Fibroblast of villous mesenchyme (primary cell): ENCODE measurements around the gene DIAPH2. TPM values are rescaled to one million over a fixed set of nuclear protein-coding genes. Genes with fewer than 3 reads are reported as not detected.

Experiments used
- DNase-seq: peaks from one replicate; pipeline ENCODE4 v3.0.0-alpha.2; 2010; ENCODE audit warnings: low read depth
- H3K4me3 ChIP-seq: 2 replicates; pipeline ENCODE4 v1.5.1; 2011; ENCODE audit warnings: low read depth, mild to moderate bottlenecking, low read length
- total RNA-seq: library from RNA; depleted of rRNA; stranded (reverse); fragments of >200 nt; gene quantifications from 2 replicates; pipeline ENCODE4 v1.2.3, GENCODE V29; 2012
- TF ChIP-seq, protein P1 (sequence below): IDR thresholded peaks from 2 replicates; pipeline ENCODE4 v1.5.1; 2012; ENCODE audit warnings: low read depth, mild to moderate bottlenecking, low read length; ENCODE audit not compliant: insufficient read depth

The DIAPH2 gene
- total RNA-seq, 1 donor, result 15.5 TPM

DNA sequence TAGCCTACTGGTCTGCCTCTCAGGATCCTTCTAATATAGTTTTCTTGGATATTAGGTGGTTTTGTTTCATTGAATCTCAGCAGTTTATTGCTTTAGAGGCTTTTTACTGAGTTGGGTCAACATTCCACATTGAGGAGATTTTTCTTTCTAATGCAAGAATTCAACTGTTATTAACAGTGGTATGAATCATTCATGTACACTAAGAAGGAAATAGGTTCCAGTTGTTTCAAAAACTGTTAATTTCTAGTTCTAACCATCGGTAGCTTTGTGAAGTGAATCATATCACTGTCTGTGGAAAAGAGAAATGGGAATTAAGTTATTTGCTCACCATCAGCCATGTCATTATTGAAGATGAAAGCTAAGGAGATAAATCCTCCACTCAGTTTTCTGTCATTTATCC, 530.5 kb downstream of the DIAPH2 start:
- DNase-seq, result no peak
- TF ChIP-seq, protein P1, sequence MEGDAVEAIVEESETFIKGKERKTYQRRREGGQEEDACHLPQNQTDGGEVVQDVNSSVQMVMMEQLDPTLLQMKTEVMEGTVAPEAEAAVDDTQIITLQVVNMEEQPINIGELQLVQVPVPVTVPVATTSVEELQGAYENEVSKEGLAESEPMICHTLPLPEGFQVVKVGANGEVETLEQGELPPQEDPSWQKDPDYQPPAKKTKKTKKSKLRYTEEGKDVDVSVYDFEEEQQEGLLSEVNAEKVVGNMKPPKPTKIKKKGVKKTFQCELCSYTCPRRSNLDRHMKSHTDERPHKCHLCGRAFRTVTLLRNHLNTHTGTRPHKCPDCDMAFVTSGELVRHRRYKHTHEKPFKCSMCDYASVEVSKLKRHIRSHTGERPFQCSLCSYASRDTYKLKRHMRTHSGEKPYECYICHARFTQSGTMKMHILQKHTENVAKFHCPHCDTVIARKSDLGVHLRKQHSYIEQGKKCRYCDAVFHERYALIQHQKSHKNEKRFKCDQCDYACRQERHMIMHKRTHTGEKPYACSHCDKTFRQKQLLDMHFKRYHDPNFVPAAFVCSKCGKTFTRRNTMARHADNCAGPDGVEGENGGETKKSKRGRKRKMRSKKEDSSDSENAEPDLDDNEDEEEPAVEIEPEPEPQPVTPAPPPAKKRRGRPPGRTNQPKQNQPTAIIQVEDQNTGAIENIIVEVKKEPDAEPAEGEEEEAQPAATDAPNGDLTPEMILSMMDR, result no peak
- H3K4me3 ChIP-seq, result no peak overlapping the region

DNA sequence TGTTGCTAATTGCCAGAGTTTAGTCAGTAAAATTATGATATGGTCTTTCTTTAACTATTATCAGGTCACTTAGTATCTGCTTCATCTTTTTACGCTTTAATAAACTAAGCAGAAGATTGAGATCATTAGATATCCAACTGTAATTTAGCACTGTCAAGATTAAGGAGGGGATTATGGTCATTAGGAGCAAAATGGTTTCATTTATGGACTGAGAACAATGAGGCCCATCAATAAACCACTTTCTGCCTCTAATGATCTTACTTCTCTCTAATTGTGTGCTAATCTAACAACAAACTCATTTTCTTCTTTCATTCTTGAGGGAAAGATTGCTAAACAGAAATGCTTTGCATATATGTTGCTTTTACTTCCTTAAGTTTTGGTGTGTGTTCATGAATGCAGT, 539.5 kb downstream of the DIAPH2 start:
- no peak overlapping the region for H3K4me3 ChIP-seq
- TF ChIP-seq, protein P1, result no peak
- DNase-seq, result no peak

DNA sequence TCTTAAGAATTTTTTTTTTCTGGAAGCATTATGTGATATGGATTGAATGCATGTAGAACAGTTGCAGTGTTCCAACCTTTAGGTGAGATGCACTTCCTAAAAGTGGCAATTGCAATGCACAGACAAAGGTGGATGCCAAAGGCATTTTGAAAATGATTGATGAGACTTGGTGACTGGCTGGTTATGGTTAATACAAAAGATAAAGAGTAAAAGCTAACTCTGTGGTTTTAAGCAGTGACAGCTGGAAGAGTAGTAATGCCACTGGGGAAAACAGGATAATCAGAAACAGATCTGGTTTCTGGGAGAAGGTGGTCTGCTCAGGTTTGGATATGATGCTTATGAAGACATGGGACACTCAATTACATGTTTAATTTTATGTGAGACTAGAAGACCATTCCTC, 544.7 kb downstream of the DIAPH2 start:
- TF ChIP-seq, protein P1, result no peak
- DNase-seq, result no peak
- no peak overlapping the region for H3K4me3 ChIP-seq

DNA sequence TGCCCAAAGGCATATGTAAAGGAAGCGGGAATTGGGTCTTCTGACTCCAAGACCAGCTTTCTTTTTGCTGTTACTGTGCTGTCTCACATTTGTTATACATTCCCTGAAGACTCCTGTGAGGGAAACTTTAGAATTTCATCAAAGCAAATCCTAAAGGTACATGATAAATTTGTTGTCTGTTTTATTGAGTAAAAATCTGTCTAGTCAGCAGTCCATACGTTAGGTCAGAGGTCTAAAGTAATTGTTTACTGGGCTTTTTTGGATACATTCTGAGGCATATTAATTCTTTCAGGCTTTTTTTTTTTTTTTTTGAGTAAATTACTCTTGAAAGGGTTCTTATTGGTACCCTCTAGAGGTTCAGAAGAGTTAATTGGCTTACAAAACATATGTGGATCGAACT, 546.3 kb downstream of the DIAPH2 start:
- H3K4me3 ChIP-seq, result no peak overlapping the region
- no peak for DNase-seq
- TF ChIP-seq, protein P1, result no peak

DNA sequence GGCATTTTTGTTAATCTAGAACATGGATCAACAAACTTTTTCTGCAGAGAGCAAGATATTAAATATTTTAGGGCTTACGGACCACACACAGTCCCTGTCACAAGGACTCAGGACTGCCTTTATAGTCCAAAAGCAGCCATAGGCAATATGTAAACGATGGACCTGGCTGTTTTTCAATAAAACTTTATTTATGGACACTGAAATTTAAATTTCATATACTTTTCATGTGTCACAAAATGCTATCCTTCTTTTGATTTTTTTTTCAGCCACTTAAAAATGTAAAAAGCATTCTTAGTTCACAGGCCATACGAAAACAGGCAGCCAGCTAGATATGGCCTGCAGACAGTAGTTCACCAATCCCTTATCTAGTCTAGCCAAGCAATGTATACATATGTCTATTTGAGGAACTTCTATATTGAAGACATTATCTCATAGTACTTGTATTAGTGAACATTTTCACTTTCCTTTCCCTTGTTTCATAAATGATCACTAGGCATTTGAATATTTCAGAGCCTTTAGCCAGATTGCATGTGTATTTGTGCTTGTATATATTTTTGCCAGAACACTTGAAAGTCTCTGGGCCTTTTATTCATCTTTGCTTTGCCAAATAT, 549.9 kb downstream of the DIAPH2 start:
- DNase-seq, result no peak
- TF ChIP-seq, protein P1, result no peak
- no peak overlapping the region for H3K4me3 ChIP-seq

DNA sequence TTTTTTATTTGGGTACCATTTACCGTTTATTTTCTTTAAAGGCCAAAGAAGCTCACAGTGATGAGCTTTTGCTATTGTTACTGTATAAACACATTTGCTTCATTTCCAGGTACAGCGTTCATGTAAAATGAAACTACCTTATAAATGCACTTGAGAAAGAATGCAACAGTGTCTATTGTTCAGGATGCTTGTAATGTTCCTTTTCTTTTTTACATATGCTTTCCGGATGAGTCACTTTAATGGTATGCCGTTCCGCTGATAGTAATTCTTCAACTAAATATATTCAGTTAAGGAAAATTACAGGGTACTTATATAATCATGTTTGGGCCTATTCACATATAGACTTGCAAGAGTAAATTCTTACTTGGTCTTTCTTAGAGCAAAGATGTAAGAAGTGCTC, 554.0 kb downstream of the DIAPH2 start:
- TF ChIP-seq, protein P1, result no peak
- peak; percentile 26 for DNase-seq
- no peak overlapping the region for H3K4me3 ChIP-seq

DNA sequence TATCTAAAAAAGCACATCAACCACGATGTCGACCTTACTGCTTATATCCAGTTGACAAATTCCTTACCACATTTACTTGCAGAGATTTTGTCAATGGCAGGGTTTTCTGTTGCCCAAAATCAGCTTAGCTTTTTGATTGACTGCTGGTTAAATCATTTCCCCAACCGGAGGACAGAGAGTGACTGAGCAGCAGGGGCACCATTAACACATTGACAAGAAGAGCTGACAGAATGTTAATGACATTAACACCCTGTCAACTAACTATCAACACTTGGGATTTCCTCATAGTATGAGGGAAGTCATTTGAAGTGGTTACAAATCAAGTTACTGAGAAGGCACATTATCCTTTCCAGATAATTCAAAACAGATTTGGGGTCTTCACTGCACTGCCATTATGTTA, 567.5 kb downstream of the DIAPH2 start:
- TF ChIP-seq, protein P1, result no peak
- H3K4me3 ChIP-seq, result no peak overlapping the region
- no peak for DNase-seq
